GM10266 (cell line): Measurements from ENCODE around the gene PYGL.
"Not testable (repeated sequence)": the region's sequence is repeated elsewhere in the genome, so short reads cannot be mapped to it uniquely, and the experiment has no call there.

Experiments
- DNase-seq: peaks from one replicate; pipeline ENCODE4 v3.0.0; 2012; ENCODE audit errors: extremely low spot score
- CTCF ChIP-seq: IDR thresholded peaks from 2 replicates; pipeline ENCODE4 v1.5.1; 2012; ENCODE audit warnings: mild to moderate bottlenecking, low read depth; ENCODE audit not compliant: control insufficient read depth, insufficient read depth; ENCODE audit errors: missing control alignments

Gene PYGL

GRCh38 chr14:50904719-50905118, 39.6 kb downstream of the PYGL start:
- no peak for DNase-seq
- TF ChIP-seq CTCF: no peak

- no peak for DNase-seq
- no peak for TF ChIP-seq CTCF
These were observed 42.9 kb downstream of the PYGL start for GRCh38 chr14:50901361-50901760.

GRCh38 chr14:50897658-50898175, 46.6 kb downstream of the PYGL start:
- DNase-seq: no peak
- no peak for TF ChIP-seq CTCF

- not testable (repeated sequence) for DNase-seq
These were observed 47.3 kb downstream of the PYGL start for GRCh38 chr14:50897005-50897404.

GRCh38 chr14:50896421-50896820, 47.9 kb downstream of the PYGL start:
- not testable (repeated sequence) for DNase-seq

- no peak for DNase-seq
- TF ChIP-seq CTCF: no peak
These were observed 52.0 kb downstream of the PYGL start for GRCh38 chr14:50892255-50892654.

GRCh38 chr14:50887476-50887875, 56.8 kb downstream of the PYGL start:
- no peak for TF ChIP-seq CTCF
- DNase-seq: no peak

GRCh38 chr14:50883827-50884197, 60.5 kb downstream of the PYGL start:
- no peak for TF ChIP-seq CTCF
- no peak for DNase-seq
